IPS DF 19.7 (cell line): ENCODE measurements around the gene TCF7L2.

Experiments
- DNase-seq: peaks from one replicate; pipeline ENCODE4 v3.0.0-alpha.2; 2013; ENCODE audit warnings: low read depth, low spot score

Gene TCF7L2

GRCh38 chr10:113021268-113022040 lies 71.4 kb downstream of the TCF7L2 start:
- no peak for DNase-seq

- no peak for DNase-seq
Measured at GRCh38 chr10:113022265-113022664, 72.2 kb downstream of the TCF7L2 start.

DNA sequence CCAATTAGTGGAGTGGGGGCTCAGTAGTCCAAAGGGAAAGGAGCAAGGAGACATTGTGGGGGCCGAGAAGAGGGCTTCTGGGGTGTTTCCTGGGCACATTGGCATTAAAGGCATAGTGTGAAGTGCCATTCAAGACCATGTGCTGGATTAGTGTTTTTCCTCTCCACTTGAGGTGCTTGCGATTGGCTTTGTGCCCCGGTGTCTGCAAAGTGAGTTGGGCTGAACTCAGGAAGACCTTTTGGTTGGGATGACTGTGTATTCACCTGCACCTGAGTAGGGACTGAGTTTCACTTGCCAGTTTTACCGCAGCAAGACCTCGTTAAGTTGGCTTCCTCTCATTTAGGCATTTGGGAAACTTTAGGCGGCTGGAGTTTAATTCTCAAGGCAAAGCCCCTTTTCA lies 73.0 kb downstream of the TCF7L2 start:
- no peak for DNase-seq

GRCh38 chr10:113024930-113025329 lies 74.9 kb downstream of the TCF7L2 start:
- DNase-seq: no peak

- no peak for DNase-seq
Measured at GRCh38 chr10:113025487-113025886, 75.4 kb downstream of the TCF7L2 start.

- DNase-seq: no peak
Measured at GRCh38 chr10:113026679-113027078, 76.6 kb downstream of the TCF7L2 start.

- DNase-seq: no peak
Measured at GRCh38 chr10:113027230-113027573, 77.2 kb downstream of the TCF7L2 start.

DNA sequence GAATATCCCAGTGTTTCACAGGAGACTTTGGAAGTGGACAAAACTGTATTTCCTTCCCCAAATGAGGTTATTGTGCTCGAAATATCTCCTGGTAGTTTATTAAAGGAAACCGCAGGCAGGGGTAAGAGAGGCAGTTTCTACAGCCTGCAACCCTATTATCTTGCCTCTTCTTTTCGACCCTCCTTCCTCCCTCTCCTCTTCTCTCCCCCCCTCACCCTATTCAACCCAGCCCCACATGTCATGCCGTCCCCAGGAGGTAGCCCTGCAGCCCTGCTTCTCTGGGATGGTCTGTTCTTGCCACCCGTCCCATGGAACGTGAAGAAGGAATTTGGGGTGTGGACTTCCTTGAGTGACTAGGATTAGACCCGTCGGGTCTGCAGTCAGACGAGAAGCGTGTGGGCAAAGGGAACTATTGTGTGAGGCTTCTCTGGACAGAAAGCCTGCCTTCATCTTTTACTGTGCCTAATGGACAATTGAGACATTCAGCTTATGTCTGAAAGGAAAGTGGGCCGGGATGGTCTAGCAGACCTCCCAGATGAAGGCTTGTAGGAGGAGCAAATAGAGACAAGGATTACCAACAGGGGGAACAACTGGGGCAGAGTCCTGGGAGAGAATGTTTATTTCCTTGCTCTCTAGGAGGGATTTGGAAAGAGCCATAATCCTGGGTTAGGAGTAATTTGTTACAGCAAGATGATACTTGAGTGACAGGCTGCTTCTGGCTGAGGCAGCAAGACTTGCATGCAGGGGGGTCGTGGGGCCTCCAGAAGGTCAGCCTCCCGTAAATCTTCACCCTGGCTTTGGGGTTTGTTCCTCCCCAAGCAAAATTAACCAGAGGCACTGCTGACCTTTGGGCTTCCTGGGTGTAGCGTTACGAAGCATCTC lies 77.8 kb downstream of the TCF7L2 start:
- no peak for DNase-seq

- DNase-seq: no peak
Measured at GRCh38 chr10:113028456-113029440, 78.7 kb downstream of the TCF7L2 start.

DNA sequence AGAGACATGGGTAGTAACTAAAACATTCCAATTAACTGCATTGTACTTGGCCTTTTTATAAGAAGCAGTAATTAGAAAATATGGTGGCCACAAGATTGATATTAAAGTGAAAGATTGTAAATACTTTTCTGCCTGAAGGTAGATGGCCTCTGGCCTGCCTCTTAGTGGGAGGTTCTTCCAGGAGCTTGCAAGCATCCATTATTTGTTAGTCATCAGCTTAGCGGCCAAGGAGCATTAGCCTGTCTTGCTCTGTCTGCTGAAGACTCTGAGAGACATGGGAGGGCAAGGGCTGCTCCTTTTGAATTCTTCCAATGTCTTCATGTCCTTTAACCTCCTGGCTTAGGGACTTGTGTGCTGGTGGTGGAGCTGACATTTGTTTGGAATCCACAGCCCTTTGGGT lies 80.4 kb downstream of the TCF7L2 start:
- DNase-seq: no peak

DNA sequence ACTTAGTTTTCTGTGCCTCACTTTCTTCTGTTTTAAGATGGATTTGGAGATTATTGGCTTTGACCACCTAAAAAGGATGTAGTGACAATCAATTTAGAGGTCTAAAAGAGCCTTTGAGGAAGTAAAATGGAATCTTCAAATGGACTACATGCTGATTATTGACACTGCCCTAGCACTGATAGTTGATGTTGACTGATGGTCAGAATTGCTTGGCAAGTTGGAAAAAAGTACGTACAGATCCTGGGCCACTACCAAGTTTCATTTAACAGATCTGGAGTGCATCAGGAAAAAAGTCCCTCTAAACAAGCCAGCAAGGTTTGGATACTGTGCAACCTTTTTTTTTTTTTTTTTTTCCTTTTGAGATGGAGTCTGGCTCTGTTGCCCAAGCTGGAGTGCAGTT lies 81.1 kb downstream of the TCF7L2 start:
- DNase-seq: no peak

GRCh38 chr10:113033991-113034390 lies 83.9 kb downstream of the TCF7L2 start:
- DNase-seq: no peak

DNA sequence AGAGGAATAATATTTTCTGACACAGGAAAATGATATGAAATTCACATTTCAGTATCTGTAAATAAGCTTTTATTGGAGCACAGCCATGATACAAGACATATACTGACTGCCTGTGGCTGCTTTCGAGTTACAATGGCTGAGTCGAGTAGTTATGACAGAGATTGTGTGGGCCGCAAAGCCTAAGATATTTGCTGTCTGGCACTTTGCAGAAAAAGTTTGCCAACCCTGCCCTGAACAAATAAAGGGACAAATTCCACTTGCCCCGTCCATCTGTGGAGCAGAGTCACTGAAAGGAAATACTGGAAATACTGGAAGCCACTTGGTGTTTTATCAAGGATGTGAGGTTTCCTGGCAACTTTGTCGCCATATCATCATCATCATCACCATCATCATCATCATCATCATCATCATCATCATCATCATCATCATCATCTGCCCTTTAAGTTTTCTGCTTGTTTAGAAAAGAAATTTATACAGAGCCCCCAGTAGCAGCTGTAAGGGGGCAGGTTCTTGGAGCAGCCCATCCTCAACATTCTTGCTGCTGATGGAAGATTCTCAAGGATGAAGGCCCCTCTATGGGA lies 85.8 kb downstream of the TCF7L2 start:
- DNase-seq: no peak

- DNase-seq: no peak
Measured at GRCh38 chr10:113036619-113037018, 86.6 kb downstream of the TCF7L2 start.

- DNase-seq: no peak
Measured at GRCh38 chr10:113037218-113037617, 87.2 kb downstream of the TCF7L2 start.

- DNase-seq: no peak
Measured at GRCh38 chr10:113038183-113038582, 88.1 kb downstream of the TCF7L2 start.

GRCh38 chr10:113038985-113039384 lies 88.9 kb downstream of the TCF7L2 start:
- no peak for DNase-seq

DNA sequence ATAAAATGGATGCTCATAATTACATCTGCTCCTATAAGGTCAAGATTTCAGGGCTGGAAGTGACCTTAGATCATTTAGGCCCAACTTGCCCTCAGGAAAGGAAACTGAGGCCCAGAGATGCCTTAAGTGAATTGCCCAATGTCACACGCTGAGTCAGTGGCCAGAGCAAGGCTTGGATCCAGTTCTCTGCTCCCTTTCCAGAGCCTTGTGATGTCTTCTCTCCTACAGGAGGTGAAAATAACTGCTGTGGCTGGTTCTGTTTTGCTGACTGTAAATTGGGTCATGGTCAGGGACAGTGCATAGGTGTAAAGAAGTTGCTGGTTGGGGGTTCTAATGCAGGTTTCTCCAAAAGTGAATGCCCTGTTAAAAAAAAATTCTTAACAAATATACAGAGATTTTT lies 91.3 kb downstream of the TCF7L2 start:
- no peak for DNase-seq

DNA sequence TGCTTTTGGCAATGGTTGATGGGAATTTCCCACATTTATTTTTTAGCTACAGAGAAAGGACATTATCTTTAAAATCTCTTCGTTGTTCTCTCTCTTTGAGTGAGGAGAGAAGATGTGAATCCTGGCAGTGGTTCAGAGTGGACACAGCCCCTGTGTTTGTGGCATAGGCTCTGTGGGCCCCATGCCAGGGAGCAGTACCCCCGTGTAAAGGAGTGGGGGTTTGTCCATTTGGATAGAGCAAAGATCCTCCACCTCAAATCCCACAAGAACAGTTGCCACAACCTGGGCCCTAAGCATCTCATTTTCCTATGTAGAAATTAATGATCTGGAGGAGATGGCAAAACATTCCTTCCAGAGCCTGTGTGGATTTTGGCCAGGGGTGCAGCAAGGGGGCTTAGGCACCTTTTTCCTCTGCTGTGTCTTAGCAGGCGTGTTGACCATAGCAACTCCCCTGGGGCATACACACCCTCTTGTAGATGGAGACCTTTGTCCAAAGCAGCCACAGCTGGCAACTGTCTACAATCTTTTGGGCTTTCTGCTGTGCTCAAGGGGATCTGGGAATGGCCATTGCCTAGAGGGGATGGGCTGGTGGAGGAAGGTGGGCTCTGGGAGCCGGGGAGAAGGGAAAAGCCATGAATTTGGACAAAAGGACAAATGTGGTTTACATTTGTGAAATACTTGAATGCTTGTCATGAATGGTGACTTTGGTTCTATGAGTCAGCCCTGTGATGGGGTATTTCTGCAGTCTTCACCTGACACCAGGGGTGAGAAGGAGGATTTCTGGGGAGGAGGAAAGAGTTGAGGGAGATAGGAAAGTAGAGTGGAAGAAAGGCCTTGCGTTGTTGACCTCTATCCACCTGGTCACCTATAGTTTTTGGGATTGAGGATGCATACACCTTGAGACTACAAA lies 92.0 kb downstream of the TCF7L2 start:
- DNase-seq: no peak

GRCh38 chr10:113042868-113043267 lies 92.8 kb downstream of the TCF7L2 start:
- no peak for DNase-seq
